BLaER1 (cell line): ENCODE data around the gene PHLDB2.

ENCODE experiments used
- H3K27ac ChIP-seq: shearing (Covaris generic); formaldehyde crosslinking; 2 replicates; pipeline ENCODE4 v1.8.1; 2022
- H3K27me3 ChIP-seq: shearing (Covaris generic); formaldehyde crosslinking; 2 replicates; pipeline ENCODE4 v1.8.1; 2022
- H3K36me3 ChIP-seq: shearing (Covaris generic); formaldehyde crosslinking; 2 replicates; pipeline ENCODE4 v1.8.1; 2022
- H3K4me1 ChIP-seq: shearing (Covaris generic); formaldehyde crosslinking; 2 replicates; pipeline ENCODE4 v1.8.1; 2022
- H3K4me2 ChIP-seq: shearing (Covaris generic); formaldehyde crosslinking; 2 replicates; pipeline ENCODE4 v1.8.1; 2022
- H3K4me3 ChIP-seq: shearing (Covaris generic); formaldehyde crosslinking; 2 replicates; pipeline ENCODE4 v1.8.1; 2022
- H3K9ac ChIP-seq: shearing (Covaris generic); formaldehyde crosslinking; 2 replicates; pipeline ENCODE4 v1.8.1; 2022
- H3K9me3 ChIP-seq: shearing (Covaris generic); formaldehyde crosslinking; 2 replicates; pipeline ENCODE4 v1.8.1; 2022
- H4K20me1 ChIP-seq: shearing (Covaris generic); formaldehyde crosslinking; 2 replicates; pipeline ENCODE4 v1.8.1; 2022
- Cebpa-rat ChIP-seq: shearing (Covaris generic); IDR thresholded peaks from 2 replicates; pipeline ENCODE4 v1.8.1; 2022

The PHLDB2 gene

DNA sequence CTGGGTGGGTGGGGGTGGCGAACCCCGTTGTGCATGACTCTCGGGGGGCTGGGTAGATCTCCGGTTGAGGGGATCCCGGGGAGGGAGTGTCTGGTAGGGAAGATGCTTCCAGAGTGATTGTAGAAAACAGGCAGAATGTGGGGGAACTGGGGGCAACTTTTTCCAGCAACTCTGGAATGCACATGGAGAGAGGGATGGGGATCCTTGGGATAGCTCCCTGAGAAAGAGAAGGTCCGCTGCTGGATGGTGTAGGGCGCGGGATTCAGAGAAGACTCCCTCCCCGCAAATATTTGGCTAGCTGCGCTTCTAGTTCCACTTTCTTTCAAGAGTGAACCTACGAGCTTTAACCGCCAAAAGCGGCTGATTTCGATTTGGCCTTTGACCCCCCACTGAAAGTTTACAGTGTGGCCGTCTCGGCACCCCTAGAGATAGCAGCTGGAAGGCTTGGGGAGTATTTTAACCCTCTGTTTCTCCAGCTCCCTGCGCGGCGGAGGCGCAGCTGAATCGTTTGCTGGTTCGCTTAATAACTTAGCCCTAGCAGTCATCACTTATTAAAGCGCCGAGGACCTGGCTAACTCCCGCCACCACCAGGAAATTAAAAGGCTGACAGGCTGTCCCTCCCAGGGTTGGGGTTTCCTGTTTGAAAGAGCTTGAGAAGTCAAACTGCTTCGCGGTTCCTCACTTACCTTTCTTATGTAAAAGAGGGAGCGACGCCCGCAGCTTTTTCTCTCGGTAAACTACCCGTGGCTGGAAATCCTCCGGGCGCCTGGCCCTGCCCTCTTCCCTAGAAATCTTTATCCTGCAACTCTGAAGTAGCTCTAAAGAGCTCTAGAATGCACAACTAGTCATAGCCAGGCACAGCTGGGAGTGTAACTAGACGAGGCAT is 1.2 kb downstream of the PHLDB2 start:
- H3K9ac ChIP-seq = peak overlapping the region; percentile 91
- H3K4me1 ChIP-seq = peaks cover 52% of the 10 kb centered on the region
- H3K9me3 ChIP-seq = no peaks in the 10 kb centered on the region
- TF ChIP-seq Cebpa-rat = no peak
- H3K4me2 ChIP-seq = peak overlapping the region; percentile 84
- H3K36me3 ChIP-seq = no peaks in the 10 kb centered on the region
- peak overlapping the region; percentile 93 for H3K27ac ChIP-seq
- H3K27me3 ChIP-seq = no peaks in the 10 kb centered on the region
- H4K20me1 ChIP-seq = no peaks in the 10 kb centered on the region
- peak overlapping the region; percentile 80 for H3K4me3 ChIP-seq

DNA sequence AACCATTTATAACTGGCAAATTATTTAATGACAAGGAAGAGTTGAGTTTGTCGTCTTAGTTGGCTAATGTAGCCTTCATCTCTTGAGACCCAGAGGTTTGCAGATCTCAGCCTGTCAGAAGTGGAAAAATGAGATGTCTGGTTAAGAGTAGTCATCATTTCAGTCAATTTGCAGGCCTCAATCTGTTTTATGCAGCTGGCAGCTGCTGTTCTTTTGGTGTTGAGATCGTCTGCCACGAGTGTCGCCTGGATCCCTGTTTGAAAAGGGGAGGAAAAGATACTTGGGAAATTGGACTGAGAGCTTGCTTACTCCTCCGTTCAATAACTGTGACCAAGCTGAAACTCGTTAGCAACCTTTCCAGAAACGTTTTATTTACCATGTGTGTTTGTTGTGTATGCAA is 2.3 kb downstream of the PHLDB2 start:
- Histone ChIP-seq H3K9me3 (no peaks in the 10 kb centered on the region), H3K27me3 (no peaks in the 10 kb centered on the region), H3K9ac (peak overlapping the region; percentile 91), H3K36me3 (no peaks in the 10 kb centered on the region), H3K4me3 (peak overlapping the region; percentile 80), H3K27ac (peak overlapping the region; percentile 66), H4K20me1 (no peaks in the 10 kb centered on the region), H3K4me2 (peak overlapping the region; percentile 84), H3K4me1 (peaks cover 57% of the 10 kb centered on the region)
- no peak for TF ChIP-seq Cebpa-rat

DNA sequence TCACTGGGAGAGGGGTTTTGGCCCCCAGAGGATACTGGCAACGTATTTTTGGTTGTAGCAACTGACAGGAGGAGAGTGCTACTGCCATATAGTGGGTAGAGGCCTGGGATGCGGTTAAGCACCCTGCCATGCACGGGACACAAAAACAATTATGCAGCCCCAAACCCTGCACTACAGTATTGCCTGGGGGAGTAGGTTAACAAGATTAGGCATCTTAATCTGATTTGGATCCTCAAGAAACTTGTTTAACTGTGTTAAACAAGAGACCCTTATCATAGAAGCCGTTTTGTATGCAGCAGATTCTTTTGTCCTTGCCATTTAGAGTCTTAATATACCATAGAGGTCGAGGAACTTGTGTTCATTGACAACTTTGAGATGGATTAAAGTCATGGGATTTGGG is 3.4 kb downstream of the PHLDB2 start:
- Histone ChIP-seq H3K9me3 (no peaks in the 10 kb centered on the region), H4K20me1 (no peaks in the 10 kb centered on the region), H3K4me1 (peaks cover 57% of the 10 kb centered on the region), H3K9ac (peak overlapping the region; percentile 91; the same call in 1 of the 2 replicates), H3K36me3 (no peaks in the 10 kb centered on the region), H3K27me3 (no peaks in the 10 kb centered on the region), H3K27ac (peak overlapping the region; percentile 66), H3K4me3 (peak overlapping the region; percentile 80), H3K4me2 (peak overlapping the region; percentile 84)
- TF ChIP-seq Cebpa-rat = no peak

DNA sequence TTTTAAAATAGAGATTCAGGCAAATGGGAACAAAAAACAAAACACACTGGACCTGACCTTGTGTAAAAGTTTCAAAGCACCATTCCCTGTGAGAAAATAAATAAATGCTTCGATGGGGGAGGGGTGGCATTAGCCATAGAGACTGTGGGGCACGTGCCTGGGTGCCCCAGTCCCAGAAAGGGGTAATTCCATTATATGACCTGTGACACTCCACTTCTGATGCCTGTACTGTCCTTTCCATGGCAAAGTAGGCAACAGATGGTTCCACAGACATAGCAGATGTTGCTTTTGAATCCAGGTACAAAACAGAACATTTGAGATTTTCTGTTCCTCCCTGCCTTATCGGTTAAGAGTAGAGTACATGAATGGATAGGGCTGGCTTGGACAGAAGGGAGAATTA is 3.9 kb downstream of the PHLDB2 start:
- peak overlapping the region; percentile 91; the same call in 1 of the 2 replicates for H3K9ac ChIP-seq
- H3K4me3 ChIP-seq = peak overlapping the region; percentile 80; the same call in 1 of the 2 replicates
- H3K27ac ChIP-seq = peak overlapping the region; percentile 66
- TF ChIP-seq Cebpa-rat = no peak
- H3K4me1 ChIP-seq = peaks cover 57% of the 10 kb centered on the region
- peak overlapping the region; percentile 84 for H3K4me2 ChIP-seq
- H4K20me1 ChIP-seq = no peaks in the 10 kb centered on the region
- no peaks in the 10 kb centered on the region for H3K36me3 ChIP-seq
- H3K27me3 ChIP-seq = no peaks in the 10 kb centered on the region
- no peaks in the 10 kb centered on the region for H3K9me3 ChIP-seq

DNA sequence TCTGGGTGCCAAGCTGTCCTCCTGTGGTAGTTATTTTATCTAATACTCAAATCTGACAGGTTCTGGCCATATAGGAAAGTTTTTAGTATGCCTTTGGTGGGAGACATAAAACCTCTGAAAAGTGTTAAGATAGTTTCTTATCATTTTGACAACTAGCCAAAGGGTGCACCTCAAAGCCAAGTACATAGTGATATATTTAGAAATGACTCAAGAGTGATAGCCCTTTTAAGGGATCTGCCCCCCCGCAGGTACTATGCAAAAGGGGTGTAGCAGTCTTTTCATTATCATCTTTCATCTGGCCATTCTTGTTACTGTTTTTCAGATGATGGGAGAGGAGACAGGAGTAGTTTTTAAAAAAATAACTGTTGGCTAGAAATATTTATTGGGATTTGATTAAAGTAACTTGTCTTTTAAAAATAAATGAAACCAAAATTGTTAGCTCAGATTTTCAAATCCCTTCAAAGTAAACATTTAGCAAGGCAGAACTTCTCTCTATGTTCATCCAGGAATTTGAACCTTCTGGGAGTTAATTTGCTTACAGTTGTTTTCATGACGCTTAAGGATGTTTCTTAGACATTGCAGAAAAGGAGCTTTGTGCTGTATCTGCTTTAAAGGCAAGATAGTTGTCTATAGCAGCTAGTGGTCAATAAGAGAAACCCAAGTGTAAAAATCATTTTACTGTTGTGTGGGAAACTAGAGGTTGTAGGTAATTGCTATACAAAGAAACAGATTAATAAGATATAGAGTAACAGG is 5.1 kb downstream of the PHLDB2 start:
- H4K20me1 ChIP-seq = no peaks in the 10 kb centered on the region
- no peaks in the 10 kb centered on the region for H3K9me3 ChIP-seq
- H3K9ac ChIP-seq = no peak overlapping the region
- no peaks in the 10 kb centered on the region for H3K36me3 ChIP-seq
- peak overlapping the region; percentile 84 for H3K4me2 ChIP-seq
- no peak overlapping the region for H3K4me3 ChIP-seq
- TF ChIP-seq Cebpa-rat = no peak
- peaks cover 51% of the 10 kb centered on the region for H3K4me1 ChIP-seq
- no peaks in the 10 kb centered on the region for H3K27me3 ChIP-seq
- no peak overlapping the region for H3K27ac ChIP-seq

DNA sequence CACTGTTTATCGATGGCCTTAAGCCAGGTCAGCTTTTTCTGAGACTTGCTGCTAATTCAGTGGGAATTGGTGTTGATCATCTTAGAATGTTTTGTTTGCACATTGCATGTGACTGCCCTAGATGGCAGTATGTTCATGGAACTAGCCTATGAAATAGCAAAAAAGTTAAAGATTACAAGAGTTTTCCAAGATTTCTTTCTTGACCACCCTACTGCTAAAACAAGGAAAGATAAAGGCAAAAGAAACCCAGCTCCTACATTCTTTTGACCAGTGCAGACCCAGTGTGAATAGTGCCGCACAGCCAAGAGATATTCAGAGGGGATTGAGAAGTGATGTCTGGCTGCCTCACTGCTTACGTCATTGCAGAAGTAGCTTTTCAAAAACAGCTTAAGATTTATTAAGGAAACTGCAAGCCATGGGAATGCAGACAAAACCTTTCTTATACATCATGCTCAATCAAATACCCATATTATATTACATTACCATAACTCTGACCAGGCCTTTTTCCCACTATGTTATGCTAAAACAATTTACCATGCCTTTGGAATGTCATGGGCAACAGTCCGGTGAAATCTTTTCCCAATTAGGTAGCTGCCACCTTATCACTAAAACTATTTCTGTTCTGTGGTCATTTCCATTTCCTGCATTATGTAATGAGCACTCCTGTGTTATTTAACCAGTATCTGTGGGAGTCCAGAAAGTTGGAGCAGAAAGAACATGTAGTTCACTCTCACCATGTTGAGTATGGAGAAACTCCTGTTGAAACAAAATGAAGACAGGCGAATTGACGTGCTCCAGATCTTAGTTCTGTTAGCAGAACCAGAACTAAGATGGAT is 6.0 kb downstream of the PHLDB2 start:
- H3K4me3 ChIP-seq = no peak overlapping the region
- no peaks in the 10 kb centered on the region for H3K36me3 ChIP-seq
- H3K4me2 ChIP-seq = no peak overlapping the region
- no peaks in the 10 kb centered on the region for H4K20me1 ChIP-seq
- no peaks in the 10 kb centered on the region for H3K9me3 ChIP-seq
- no peak overlapping the region for H3K9ac ChIP-seq
- no peaks in the 10 kb centered on the region for H3K27me3 ChIP-seq
- no peak overlapping the region for H3K27ac ChIP-seq
- H3K4me1 ChIP-seq = peaks cover 51% of the 10 kb centered on the region
- TF ChIP-seq Cebpa-rat = no peak

DNA sequence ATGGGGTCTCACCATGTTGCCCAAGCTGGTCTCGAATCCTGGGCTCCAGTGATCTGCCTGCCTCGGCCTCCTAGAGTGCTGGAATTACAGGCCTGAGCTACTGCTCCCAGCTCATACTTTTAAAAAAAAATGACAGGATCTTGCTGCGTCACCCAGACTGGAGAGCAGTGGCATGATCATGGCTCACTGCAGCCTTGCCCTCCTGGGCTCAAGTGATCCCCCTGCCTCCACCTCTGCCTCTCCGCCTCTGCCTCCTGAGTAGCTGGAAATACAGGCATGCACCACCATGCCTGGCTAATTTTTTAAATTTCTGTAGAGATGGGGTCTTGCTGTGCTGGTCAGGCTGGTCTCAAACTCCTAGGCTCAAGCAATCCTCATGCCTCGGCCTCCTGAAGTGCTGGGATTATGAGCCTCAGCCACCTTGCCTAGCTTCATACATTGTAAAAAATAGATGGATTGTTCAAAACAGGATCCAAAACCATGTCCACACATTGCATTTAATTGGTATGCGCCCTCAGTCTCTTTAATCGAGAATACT is 8.9 kb downstream of the PHLDB2 start:
- no peaks in the 10 kb centered on the region for H3K36me3 ChIP-seq
- H3K4me2 ChIP-seq = no peak overlapping the region
- peaks cover 33% of the 10 kb centered on the region for H3K4me1 ChIP-seq
- H3K4me3 ChIP-seq = no peak overlapping the region
- TF ChIP-seq Cebpa-rat = no peak
- H4K20me1 ChIP-seq = no peaks in the 10 kb centered on the region
- H3K9ac ChIP-seq = no peak overlapping the region
- H3K9me3 ChIP-seq = no peaks in the 10 kb centered on the region
- H3K27ac ChIP-seq = no peak overlapping the region
- H3K27me3 ChIP-seq = no peaks in the 10 kb centered on the region

DNA sequence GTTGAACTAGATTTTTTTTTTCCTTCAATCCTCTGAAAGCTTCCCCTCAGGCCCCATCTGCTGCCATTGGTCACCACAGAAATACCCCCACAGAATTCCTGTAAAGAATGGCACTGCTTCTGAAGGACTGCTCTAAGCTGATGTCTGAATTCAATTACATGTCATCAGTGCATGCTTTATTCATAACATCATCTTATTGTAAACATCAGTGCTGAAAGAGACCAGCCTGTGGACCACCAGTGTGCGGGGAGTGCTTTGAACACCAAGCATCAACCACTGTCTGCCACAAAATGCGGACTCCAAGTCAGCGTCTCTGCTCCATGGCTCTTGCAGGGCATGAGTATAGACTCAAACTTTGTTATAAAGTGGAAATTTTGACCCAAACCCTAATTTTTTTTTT is 11.6 kb downstream of the PHLDB2 start:
- Histone ChIP-seq H3K9ac (no peak overlapping the region), H3K27me3 (no peaks in the 10 kb centered on the region), H3K36me3 (no peaks in the 10 kb centered on the region), H3K4me1 (peaks cover 6% of the 10 kb centered on the region), H3K9me3 (no peaks in the 10 kb centered on the region), H4K20me1 (no peaks in the 10 kb centered on the region), H3K27ac (no peak overlapping the region), H3K4me2 (no peak overlapping the region), H3K4me3 (no peak overlapping the region)
- no peak for TF ChIP-seq Cebpa-rat
